Stomach (tissue), 9 donors: ENCODE results near the gene C1orf21. TPM values are rescaled to one million over a fixed set of nuclear protein-coding genes. Genes with fewer than 3 reads are reported as not detected.
A peak's percentile ranks its signal among the peaks of the same experiment; 100 is the strongest.

ENCODE experiments used
- DNase-seq, 2 donors: peaks; one replicate each; pipeline versions ENCODE4 v3.0.0 to v3.0.0-alpha.2; 2013 to 2019
- H3K27ac ChIP-seq, 5 donors: fragments of 200-600 bp in 4 of 5; sonication (generic) in 4 of 5; one replicate each; pipeline ENCODE4 v1.5.1; 2013 to 2019; ENCODE audit warnings: mild to moderate bottlenecking in 1 of 5, moderate library complexity in 1 of 5
- H3K27me3 ChIP-seq, 3 donors: fragments of 200-600 bp; sonication (generic); one replicate each; pipeline ENCODE4 v1.5.1; 2017 to 2019; ENCODE audit warnings: mixed run types in 1 of 3
- H3K36me3 ChIP-seq, 4 donors: fragments of 200-600 bp; sonication (generic); 1 replicate in 3 of 4; 2 replicates in 1 of 4; pipeline ENCODE4 v1.5.1; 2016 to 2019
- H3K4me1 ChIP-seq, 4 donors: fragments of 200-600 bp; sonication (generic); one replicate each; pipeline ENCODE4 v1.5.1; 2016 to 2019
- H3K4me3 ChIP-seq, 4 donors: fragments of 200-600 bp; sonication (generic) in 3 of 4; one replicate each; pipeline ENCODE4 v1.5.1; 2016 to 2019; ENCODE audit warnings: mild to moderate bottlenecking in 1 of 4
- H3K9me3 ChIP-seq, 4 donors: fragments of 200-600 bp; sonication (generic); one replicate each; pipeline ENCODE4 v1.5.1; 2016 to 2019
- EP300 ChIP-seq: sonication (generic); formaldehyde crosslinking; IDR thresholded peaks from one replicate; pipeline ENCODE4 v1.6.1; 2017; ENCODE audit warnings: antibody characterized with exemption
- POLR2A ChIP-seq, 4 donors: fragments of 450-650 bp; IDR thresholded peaks; one replicate each; pipeline ENCODE4 v1.6.1; 2016; ENCODE audit warnings: antibody characterized with exemption in 4 of 4, control low read depth in 2 of 4, mild to moderate bottlenecking in 1 of 4, moderate library complexity in 1 of 4
- POLR2AphosphoS5 ChIP-seq, 3 donors: sonication (generic); formaldehyde crosslinking; IDR thresholded peaks; one replicate each; pipeline ENCODE4 v1.6.1; 2016; ENCODE audit warnings: antibody characterized with exemption in 3 of 3
- WGBS, 5 donors: extraction: QIAGEN DNeasy Blood & Tissue Kit in 3 of 5; methylation state at CpG; one replicate each; pipeline versions ENCODE4 v1.1.5 to v1.1.7; 2013 to 2018; 5-methylcytosine and 5-hydroxymethylcytosine counted together
- intact Hi-C: fragments of 100-400 bp; cut with DNase I; formaldehyde crosslinking; loops from one replicate; pipeline ENCODE4 v1.15.1; 2023; ENCODE audit warnings: low total_unique reads
- polyA plus RNA-seq, 3 donors: library from polyadenylated mRNA; stranded (reverse); fragments of 200-250 nt; gene quantifications; one replicate each; pipeline ENCODE4 v1.2.3, GENCODE V29; 2013
- total RNA-seq, 5 donors: library from RNA; depleted of rRNA; stranded (reverse); fragments of >200 nt; gene quantifications; one replicate each; pipeline versions ENCODE4 v1.1.0 to v1.2.3, GENCODE V29; 2014 to 2016
- TF ChIP-seq, protein P1 (sequence below), 7 experiments: fragments of 450-650 bp in 4 of 7; fragments of 200-600 bp in 3 of 7; sonication (generic) in 3 of 7; IDR thresholded peaks; one replicate each; pipeline ENCODE4 v1.5.1; 2016 to 2019; ENCODE audit warnings: antibody characterized with exemption in 7 of 7, control low read depth in 2 of 7, mild to moderate bottlenecking in 1 of 7
- donor health status: healthy with polysubstance abuse.
- donor health status: Bipolar disorder and iron deficiency.
- donor health status: healthy.

C1orf21 gene
- total and polyA plus RNA-seq, 8 donors = 10.1 to 114 (median 37.4) TPM

DNA sequence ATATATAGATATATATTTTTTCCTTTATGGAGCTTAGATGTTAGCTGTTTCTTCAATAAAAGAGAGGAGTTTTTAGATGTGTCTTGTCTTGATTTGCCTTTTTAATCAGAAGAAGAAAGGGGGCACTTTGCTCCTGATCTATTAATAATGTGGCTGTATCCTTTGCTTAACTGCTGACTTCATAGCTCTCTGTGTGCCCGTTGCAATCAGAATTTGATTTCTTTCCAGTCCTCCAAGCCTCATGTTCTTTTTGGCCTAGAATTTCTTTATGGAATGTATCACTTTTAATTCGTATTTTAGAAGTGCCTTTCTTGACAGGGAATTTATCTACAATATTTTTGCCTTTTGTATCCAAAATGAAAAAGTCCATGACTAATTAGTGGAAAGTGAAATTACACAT, 85.3 kb downstream of the C1orf21 start:
- intact Hi-C loops = no loop called here
- no peaks in the 10 kb centered on the region for H3K27me3 ChIP-seq
- TF ChIP-seq POLR2AphosphoS5 (IDR thresholded peaks at IDR 0.05) (no peak), EP300 (no peak), POLR2A (IDR thresholded peaks at IDR 0.05) (no peak)
- TF ChIP-seq, protein P1, sequence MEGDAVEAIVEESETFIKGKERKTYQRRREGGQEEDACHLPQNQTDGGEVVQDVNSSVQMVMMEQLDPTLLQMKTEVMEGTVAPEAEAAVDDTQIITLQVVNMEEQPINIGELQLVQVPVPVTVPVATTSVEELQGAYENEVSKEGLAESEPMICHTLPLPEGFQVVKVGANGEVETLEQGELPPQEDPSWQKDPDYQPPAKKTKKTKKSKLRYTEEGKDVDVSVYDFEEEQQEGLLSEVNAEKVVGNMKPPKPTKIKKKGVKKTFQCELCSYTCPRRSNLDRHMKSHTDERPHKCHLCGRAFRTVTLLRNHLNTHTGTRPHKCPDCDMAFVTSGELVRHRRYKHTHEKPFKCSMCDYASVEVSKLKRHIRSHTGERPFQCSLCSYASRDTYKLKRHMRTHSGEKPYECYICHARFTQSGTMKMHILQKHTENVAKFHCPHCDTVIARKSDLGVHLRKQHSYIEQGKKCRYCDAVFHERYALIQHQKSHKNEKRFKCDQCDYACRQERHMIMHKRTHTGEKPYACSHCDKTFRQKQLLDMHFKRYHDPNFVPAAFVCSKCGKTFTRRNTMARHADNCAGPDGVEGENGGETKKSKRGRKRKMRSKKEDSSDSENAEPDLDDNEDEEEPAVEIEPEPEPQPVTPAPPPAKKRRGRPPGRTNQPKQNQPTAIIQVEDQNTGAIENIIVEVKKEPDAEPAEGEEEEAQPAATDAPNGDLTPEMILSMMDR (IDR thresholded peaks at IDR 0.05) = no peak
- H3K27ac ChIP-seq = peak overlapping the region in 1 of 5 donors; percentile 51
- H3K9me3 ChIP-seq = peaks cover 0 to 11% (median 0%) of the 10 kb centered on the region in 4 donors
- no peak for DNase-seq
- peaks cover 0 to 27% (median 3%) of the 10 kb centered on the region in 4 donors for H3K4me1 ChIP-seq
- no peaks in the 10 kb centered on the region for H3K36me3 ChIP-seq
- no peak overlapping the region for H3K4me3 ChIP-seq
- WGBS, 5 donors = 59 to 70% (median 67%) methylated on average over 2 of the region's 2 CpGs

DNA sequence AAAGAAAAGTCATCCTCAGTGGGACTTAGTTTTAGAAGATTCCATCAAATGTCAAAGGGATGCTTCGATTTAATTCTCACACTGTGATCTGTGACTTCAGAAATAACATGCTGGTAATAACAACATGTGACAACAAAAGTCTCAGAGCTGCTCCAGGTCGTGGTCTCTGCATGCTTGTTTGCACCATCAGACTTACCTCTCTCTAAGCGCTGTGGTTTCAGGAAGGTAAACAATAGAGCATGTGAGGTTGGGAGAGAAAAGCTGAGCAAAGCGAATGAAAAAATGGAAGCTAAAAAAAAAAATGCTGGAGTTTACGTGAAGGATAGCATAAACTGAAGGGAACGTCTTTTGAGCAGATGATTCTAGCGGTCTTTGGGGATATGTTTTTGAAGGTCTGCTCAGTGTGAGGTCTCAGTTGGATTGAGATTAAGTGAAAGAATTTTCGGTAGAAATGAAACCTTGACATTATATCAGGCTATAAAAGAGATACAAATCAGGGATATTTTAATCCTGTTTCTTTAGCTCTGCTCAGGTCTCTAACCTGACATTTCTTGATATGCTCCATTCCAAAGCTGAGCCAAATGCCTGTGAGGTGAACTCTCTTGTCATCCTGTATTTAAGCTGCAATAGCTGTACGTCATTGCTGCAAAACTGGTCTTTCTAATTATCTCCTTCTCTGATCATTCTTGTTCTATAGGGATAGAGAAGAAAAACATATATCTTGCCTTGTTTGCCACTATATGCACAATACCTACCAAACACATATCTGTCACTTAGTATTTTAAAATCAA, 86.5 kb downstream of the C1orf21 start:
- intact Hi-C loops = no loop called here
- Histone ChIP-seq H3K27ac (no peak overlapping the region), H3K27me3 (no peaks in the 10 kb centered on the region), H3K36me3 (peaks cover 0 to 11% (median 2%) of the 10 kb centered on the region in 4 donors), H3K9me3 (peaks cover 0 to 11% (median 0%) of the 10 kb centered on the region in 4 donors), H3K4me3 (no peak overlapping the region), H3K4me1 (peaks cover 0 to 22% (median 0%) of the 10 kb centered on the region in 4 donors)
- no peak for TF ChIP-seq EP300
- no peak for TF ChIP-seq POLR2A (IDR thresholded peaks at IDR 0.05)
- TF ChIP-seq, protein P1 (IDR thresholded peaks at IDR 0.05) = no peak
- no peak for TF ChIP-seq POLR2AphosphoS5 (IDR thresholded peaks at IDR 0.05)
- WGBS, 5 donors = 48 to 69% (median 57%) methylated on average over 9 of the region's 9 CpGs
- no peak for DNase-seq

DNA sequence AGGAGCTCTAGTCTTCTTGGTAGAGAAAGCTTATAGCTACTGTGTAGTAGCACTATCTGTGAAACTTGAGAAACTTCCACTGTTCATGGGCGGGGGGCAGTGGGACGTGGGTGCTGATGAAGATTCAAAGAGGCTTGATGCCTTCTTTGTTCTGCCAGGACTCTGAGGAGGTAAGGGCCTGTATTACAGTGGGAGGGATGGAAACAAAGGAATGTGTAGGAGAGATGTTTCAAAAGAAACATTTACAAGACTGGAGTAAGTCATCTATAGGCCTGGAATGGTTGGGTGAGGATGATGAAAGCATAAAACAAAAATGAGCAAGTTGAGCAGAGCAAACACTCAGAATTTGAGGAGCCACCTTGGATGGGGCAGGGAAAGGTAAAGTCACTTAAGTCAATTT, 89.4 kb downstream of the C1orf21 start:
- TF ChIP-seq, protein P1 (IDR thresholded peaks at IDR 0.05) = no peak
- TF ChIP-seq POLR2A (IDR thresholded peaks at IDR 0.05) (no peak), EP300 (no peak), POLR2AphosphoS5 (IDR thresholded peaks at IDR 0.05) (no peak)
- WGBS, 5 donors = 83 to 92% (median 90%) methylated on average over 2 of the region's 2 CpGs
- Histone ChIP-seq H3K4me3 (no peak overlapping the region), H3K4me1 (peaks cover 2 to 20% (median 8%) of the 10 kb centered on the region in 4 donors), H3K27me3 (no peaks in the 10 kb centered on the region), H3K27ac (no peak overlapping the region), H3K9me3 (peaks cover 0 to 11% (median 0%) of the 10 kb centered on the region in 4 donors), H3K36me3 (peaks cover 0 to 16% (median 2%) of the 10 kb centered on the region in 4 donors)
- DNase-seq = no peak
- intact Hi-C loops = no loop called here

DNA sequence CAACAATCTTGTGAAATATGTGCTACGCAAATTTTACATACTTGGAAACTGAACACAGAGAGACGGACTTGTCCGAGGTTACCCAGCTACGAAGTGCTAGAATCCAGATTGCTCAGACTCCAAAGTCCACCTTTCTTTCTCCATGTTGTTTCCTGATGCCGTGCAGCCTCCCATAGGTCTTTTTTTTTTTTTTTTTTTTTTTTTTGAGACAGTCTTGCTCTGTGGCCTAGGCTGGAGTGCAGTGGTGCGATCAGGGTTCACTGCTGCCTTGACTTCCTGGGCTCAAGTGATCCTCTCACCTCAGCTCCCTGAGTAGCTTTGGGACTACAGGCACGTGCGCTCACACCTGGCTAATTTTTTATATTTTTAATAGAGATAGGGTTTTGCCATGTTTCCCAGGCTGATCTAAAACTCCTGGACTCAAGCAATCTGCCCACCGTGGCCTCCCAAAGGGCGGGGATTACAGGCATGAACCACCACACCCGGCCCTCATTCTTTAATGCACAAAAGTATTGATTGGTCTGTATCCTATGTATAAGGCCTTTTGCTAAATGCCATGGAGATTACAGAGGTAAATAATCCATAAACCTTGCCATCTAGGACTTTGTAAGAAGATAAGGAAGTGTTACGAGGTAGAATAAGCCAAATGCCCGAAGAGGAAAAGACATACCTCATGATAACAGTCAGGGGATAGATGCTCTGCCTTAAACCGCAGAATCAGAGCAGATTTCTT, 92.8 kb downstream of the C1orf21 start:
- peaks cover 29 to 46% (median 36%) of the 10 kb centered on the region in 4 donors for H3K4me1 ChIP-seq
- no peak overlapping the region for H3K27ac ChIP-seq
- intact Hi-C loops = no loop called here
- 68 to 86% (median 69%) methylated on average over 14 of the region's 14 CpGs for WGBS, 5 donors
- H3K9me3 ChIP-seq = peaks cover 0 to 6% (median 0%) of the 10 kb centered on the region in 4 donors
- H3K36me3 ChIP-seq = peaks cover 0 to 16% (median 2%) of the 10 kb centered on the region in 4 donors
- DNase-seq = peak in 1 of 2 donors; percentile 75
- TF ChIP-seq EP300 = no peak
- TF ChIP-seq, protein P1 (IDR thresholded peaks at IDR 0.05) = no peak
- H3K27me3 ChIP-seq = no peaks in the 10 kb centered on the region
- no peak overlapping the region for H3K4me3 ChIP-seq
